ENCODE results near the gene OR4E1.
"Not testable (repeated sequence)": the region's sequence is repeated elsewhere in the genome, so short reads cannot be mapped to it uniquely, and the experiment has no call there.

Gene OR4E1

GRCh38 chr14:21652209-21652808 is 21.3 kb downstream of the OR4E1 start:
- no peak for DNase-seq (ENCODE audit: low spot score)

- no peak for DNase-seq (ENCODE audit: low spot score)
Observed at GRCh38 chr14:21647380-21647779, 26.2 kb downstream of the OR4E1 start.

GRCh38 chr14:21643407-21643806 is 30.2 kb downstream of the OR4E1 start:
- DNase-seq (ENCODE audit: low spot score), result no peak

GRCh38 chr14:21642683-21643082 is 30.9 kb downstream of the OR4E1 start:
- no peak for DNase-seq (ENCODE audit: low spot score)

DNA sequence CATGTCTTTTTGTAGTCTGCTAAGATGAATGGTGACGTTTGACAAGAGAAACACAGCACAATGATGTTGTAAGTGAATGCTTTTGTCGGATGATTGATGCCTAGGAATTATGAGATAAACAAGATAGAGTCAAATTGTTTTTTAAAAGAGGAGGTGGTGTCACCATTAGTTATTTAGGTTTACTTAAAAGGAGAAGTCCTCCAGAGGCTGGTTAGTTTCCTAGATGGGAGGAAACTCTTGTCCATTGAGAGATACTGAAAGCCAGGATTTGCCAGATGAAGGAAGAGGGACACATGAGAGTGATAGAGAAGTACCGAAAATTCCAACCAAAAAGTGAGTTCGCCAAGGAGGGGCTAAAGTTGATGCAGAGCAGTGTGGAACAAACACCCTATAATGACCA is 38.8 kb downstream of the OR4E1 start, which contains the start of gene OR10G2:
Gene OR10G2 (minus strand): TSS at position 101 of the 400 bp plus-strand sequence. CDS start 98 bp downstream, at position 3.
- DNase-seq (ENCODE audit: low spot score), result no peak

DNA sequence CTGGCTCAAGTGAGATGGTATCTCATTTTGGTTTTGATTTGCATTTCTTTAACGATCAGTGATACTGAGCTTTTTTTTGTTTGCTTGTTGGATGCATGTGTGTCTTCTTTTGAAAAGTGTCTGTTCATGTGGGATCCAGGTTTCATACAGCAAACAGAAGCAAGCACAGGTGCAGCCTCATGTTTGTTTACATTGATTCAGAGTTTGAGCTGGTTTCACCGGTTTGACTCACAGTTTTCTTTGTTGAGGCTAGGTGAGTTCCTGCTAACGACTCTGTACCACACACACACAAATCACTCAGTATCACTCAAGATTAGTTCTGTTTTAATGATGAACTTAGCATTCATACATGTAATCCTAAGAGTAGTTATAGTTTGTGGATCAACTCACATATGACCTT is 42.5 kb downstream of the OR4E1 start:
- DNase-seq (ENCODE audit: low spot score), result no peak

DNA sequence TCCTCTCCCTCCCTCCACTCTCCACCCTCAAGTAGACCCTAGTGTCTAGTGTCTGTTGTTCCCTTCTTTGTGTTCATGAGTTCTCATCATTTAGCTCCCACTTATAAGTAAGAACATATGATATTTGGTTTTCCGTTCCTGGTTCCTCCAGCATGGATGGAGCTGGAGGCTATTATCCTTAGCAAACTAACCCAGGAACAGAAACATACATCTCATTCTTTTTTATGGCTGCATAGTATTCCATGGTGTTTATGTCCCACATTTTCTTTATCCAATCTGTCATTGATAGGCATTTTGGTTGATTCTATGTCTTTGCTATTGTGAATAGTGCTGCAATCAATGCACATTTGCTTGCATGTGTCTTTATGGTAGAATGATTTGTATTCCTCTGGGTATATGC is 43.1 kb downstream of the OR4E1 start:
- DNase-seq (ENCODE audit: low spot score), result not testable (repeated sequence)

DNA sequence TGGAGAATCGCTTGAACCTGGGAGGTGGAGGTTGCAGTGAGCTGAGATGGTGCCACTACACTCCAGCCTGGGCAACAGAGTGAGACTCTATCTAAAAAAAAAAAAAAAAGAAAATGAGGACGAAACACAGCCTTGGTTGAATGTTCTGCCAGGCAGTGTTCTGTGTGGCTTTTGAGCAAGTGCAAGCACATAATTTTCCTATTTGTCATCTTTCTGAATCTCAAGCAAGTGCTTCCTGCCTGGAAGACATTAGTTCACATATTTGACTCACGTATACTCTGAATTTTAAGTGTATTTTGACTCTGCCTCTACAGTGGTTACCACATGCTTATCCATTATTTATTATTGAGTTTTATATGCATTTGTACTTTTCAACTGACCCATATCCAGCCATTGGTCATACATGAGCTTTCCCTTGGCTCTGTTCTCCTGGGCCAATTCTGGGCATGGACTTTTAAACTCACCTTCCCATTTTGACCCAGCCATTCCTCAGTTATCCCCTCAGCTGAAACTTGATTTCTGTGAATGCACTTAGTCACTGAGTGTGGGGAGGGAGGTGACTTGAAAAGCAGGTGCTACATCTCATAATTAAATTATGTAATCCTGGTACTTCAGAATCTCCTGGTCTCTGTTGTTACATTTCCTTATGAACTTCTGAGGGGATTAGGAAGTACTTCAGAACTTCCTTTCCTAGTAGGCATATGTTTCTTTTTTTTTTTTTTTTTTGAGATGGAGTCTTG is 47.0 kb downstream of the OR4E1 start:
- no peak for DNase-seq (ENCODE audit: low spot score)
